CD14-positive monocyte (primary cell): ENCODE data around the gene PPA1. TPM values are rescaled to one million over a fixed set of nuclear protein-coding genes. Genes with fewer than 3 reads are reported as not detected.

ENCODE experiments used
- DNase-seq, 3 donors: peaks; one replicate each; pipeline ENCODE4 v3.0.0-alpha.2; 2011 to 2022
- H2AFZ ChIP-seq: 2 replicates; pipeline ENCODE4 v1.6.0; 2012; ENCODE audit warnings: mild to moderate bottlenecking, low read depth, low read length, inconsistent platforms; ENCODE audit not compliant: insufficient read depth, poor library complexity, severe bottlenecking
- H3K27ac ChIP-seq, 2 donors: 1 replicate in 1 of 2; 2 replicates in 1 of 2; pipeline ENCODE4 v1.5.1; 2012 to 2013; ENCODE audit warnings: low read length in 2 of 2, control low read depth in 1 of 2, inconsistent platforms in 1 of 2, low read depth in 1 of 2, mild to moderate bottlenecking in 1 of 2
- H3K27me3 ChIP-seq, 2 donors: one replicate each; pipeline versions ENCODE4 v1.6.0 to v1.6.1; 2011 to 2013; ENCODE audit warnings: low read length in 2 of 2; ENCODE audit not compliant: control insufficient read depth in 2 of 2, insufficient read depth in 2 of 2
- H3K36me3 ChIP-seq, 2 donors: replicated peaks in 1 of 2; 1 replicate in 1 of 2; 2 replicates in 1 of 2; pipeline versions ENCODE4 v1.5.1 to v1.6.1; 2012 to 2013; ENCODE audit warnings: low read length in 2 of 2, control low read depth in 1 of 2, inconsistent platforms in 1 of 2, mild to moderate bottlenecking in 1 of 2; ENCODE audit not compliant: insufficient read depth in 2 of 2, control insufficient read depth in 1 of 2
- H3K4me1 ChIP-seq, 2 donors: 1 replicate in 1 of 2; 2 replicates in 1 of 2; pipeline versions ENCODE4 v1.5.1 to v1.6.1; 2012 to 2013; ENCODE audit warnings: low read length in 2 of 2, control low read depth in 1 of 2, inconsistent platforms in 1 of 2, mild to moderate bottlenecking in 1 of 2, moderate library complexity in 1 of 2; ENCODE audit not compliant: insufficient read depth in 2 of 2, control insufficient read depth in 1 of 2
- H3K4me2 ChIP-seq: replicated peaks from 2 replicates; pipeline ENCODE3; 2012; ENCODE audit warnings: low read length, moderate library complexity, mild to moderate bottlenecking; ENCODE audit not compliant: poor library complexity, severe bottlenecking; ENCODE audit errors: extremely low read depth
- H3K4me3 ChIP-seq, 3 experiments: fragments of 200-600 bp in 1 of 3; sonication (generic) in 1 of 3; replicated peaks in 1 of 3; 1 replicate in 2 of 3; 2 replicates in 1 of 3; pipeline ENCODE4 v1.5.1; 2011 to 2013; ENCODE audit warnings: low read length in 3 of 3, mild to moderate bottlenecking in 3 of 3, control low read depth in 2 of 3, low read depth in 2 of 3, inconsistent platforms in 1 of 3, moderate library complexity in 1 of 3
- H3K79me2 ChIP-seq: 2 replicates; pipeline ENCODE4 v1.6.0; 2012; ENCODE audit warnings: mild to moderate bottlenecking, control low read depth, inconsistent platforms, low read length, moderate library complexity; ENCODE audit not compliant: insufficient read depth
- H3K9ac ChIP-seq: 2 replicates; pipeline ENCODE4 v1.6.0; 2017; ENCODE audit warnings: low read length, mild to moderate bottlenecking; ENCODE audit not compliant: insufficient read depth, poor library complexity, severe bottlenecking
- H3K9me3 ChIP-seq, 2 donors: replicated peaks in 1 of 2; 1 replicate in 1 of 2; 2 replicates in 1 of 2; pipeline versions ENCODE4 v1.5.1 to v1.6.1; 2012 to 2013; ENCODE audit warnings: low read length in 2 of 2, control low read depth in 1 of 2; ENCODE audit not compliant: control insufficient read depth in 1 of 2, insufficient read depth in 1 of 2
- H4K20me1 ChIP-seq: 2 replicates; pipeline ENCODE4 v1.6.0; 2012; ENCODE audit warnings: mild to moderate bottlenecking, low read length, control low read depth, moderate library complexity; ENCODE audit not compliant: insufficient read depth
- H3K27ac Mint-ChIP-seq, 7 donors: one replicate each; pipeline ENCODE4 v1.8.0; 2020; ENCODE audit warnings: mild to moderate bottlenecking in 7 of 7, mixed read lengths in 7 of 7, moderate library complexity in 6 of 7, inconsistent platforms in 2 of 7
- H3K27me3 Mint-ChIP-seq, 3 donors: one replicate each; pipeline ENCODE4 v1.8.0; 2021 to 2022; ENCODE audit warnings: low read depth in 3 of 3, mild to moderate bottlenecking in 3 of 3, mixed read lengths in 3 of 3, moderate library complexity in 3 of 3, inconsistent platforms in 1 of 3
- H3K36me3 Mint-ChIP-seq, 2 donors: one replicate each; pipeline ENCODE4 v1.8.0; 2020; ENCODE audit warnings: mixed read lengths in 2 of 2, inconsistent platforms in 1 of 2, mild to moderate bottlenecking in 1 of 2
- H3K4me1 Mint-ChIP-seq: one replicate; pipeline ENCODE4 v1.8.0; 2020; ENCODE audit warnings: mild to moderate bottlenecking, mixed read lengths
- H3K4me3 Mint-ChIP-seq, 2 donors: one replicate each; pipeline ENCODE4 v1.8.0; 2020; ENCODE audit warnings: mild to moderate bottlenecking in 2 of 2, mixed read lengths in 2 of 2, moderate library complexity in 1 of 2
- H3K9me3 Mint-ChIP-seq, 7 donors: one replicate each; pipeline ENCODE4 v1.8.0; 2020 to 2022; ENCODE audit warnings: mixed read lengths in 7 of 7, mild to moderate bottlenecking in 6 of 7, moderate library complexity in 6 of 7, inconsistent platforms in 2 of 7
- CTCF ChIP-seq: fragments of 200-600 bp; IDR thresholded peaks from one replicate; pipeline ENCODE4 v1.8.0; 2022; ENCODE audit warnings: antibody characterized with exemption, mild to moderate bottlenecking
- WGBS: methylation state at CpG from one replicate; pipeline ENCODE4 v1.1.5; 2013; ENCODE audit warnings: missing lambda C conversion rate; ENCODE audit not compliant: insufficient coverage; 5-methylcytosine and 5-hydroxymethylcytosine counted together
- intact Hi-C, 2 donors: fragments of 100-400 bp; cut with micrococcal nuclease; formaldehyde crosslinking; loops; one replicate each; pipeline versions ENCODE4 v1.15.0 to v1.15.1; 2023
- polyA plus RNA-seq, 3 donors: library from polyadenylated mRNA; depleted of rRNA in 1 of 3; unstranded in 2 of 3; stranded (reverse) in 1 of 3; fragments of 300-500 nt in 2 of 3; fragments of >200 nt in 1 of 3; fragmentation: Illumina TruSeq in 2 of 3; gene quantifications; 1 replicate in 2 of 3; 2 replicates in 1 of 3; pipeline ENCODE4 v1.2.3, GENCODE V29; 2012 to 2021

Gene PPA1
- polyA plus RNA-seq, 3 donors = 30.9 to 125 (median 112) TPM

- Mint-ChIP-seq H3K4me3 (no peak overlapping the region), H3K27me3 (peaks cover 0 to 11% (median 7%) of the 10 kb centered on the region in 3 donors), H3K27ac (peak overlapping the region in 3 of 7 donors; percentile 5 to 84 (median 30)), H3K4me1 (peaks cover 45% of the 10 kb centered on the region), H3K9me3 (no peaks in the 10 kb centered on the region), H3K36me3 (no peaks in the 10 kb centered on the region)
- no peak overlapping the region for H3K4me3 ChIP-seq
- no peak for TF ChIP-seq CTCF
- no peak overlapping the region for H3K9ac ChIP-seq
- H2AFZ ChIP-seq = no peak overlapping the region
- no peaks in the 10 kb centered on the region for H4K20me1 ChIP-seq
- no peaks in the 10 kb centered on the region for H3K9me3 ChIP-seq
- H3K27me3 ChIP-seq = no peaks in the 10 kb centered on the region
- DNase-seq = peak in 2 of 3 donors; percentile 30 to 36
- H3K4me2 ChIP-seq = no peak overlapping the region
- no peaks in the 10 kb centered on the region for H3K36me3 ChIP-seq
- peaks cover 45 to 50% of the 10 kb centered on the region in 2 donors for H3K4me1 ChIP-seq
- no peak overlapping the region for H3K27ac ChIP-seq
- no CpG with 5 or more reads among the region's 1 CpG for WGBS
- intact Hi-C loops = no loop called here
- no peaks in the 10 kb centered on the region for H3K79me2 ChIP-seq
Observed at GRCh38 chr10:70188768-70189167, 44.5 kb downstream of the PPA1 start.

GRCh38 chr10:70186571-70186970 lies 46.7 kb downstream of the PPA1 start:
- H3K4me3 Mint-ChIP-seq = no peak overlapping the region
- 100% methylated on average over 2 of the region's 3 CpGs for WGBS
- peaks cover 26% of the 10 kb centered on the region for H3K4me1 Mint-ChIP-seq

More at GRCh38 chr10:70186571-70186970, 46.7 kb downstream of the PPA1 start:
- Histone ChIP-seq H3K9me3 (no peaks in the 10 kb centered on the region), H3K9ac (no peak overlapping the region), H3K27ac (no peak overlapping the region), H3K4me1 (peaks cover 23 to 28% of the 10 kb centered on the region in 2 donors), H4K20me1 (no peaks in the 10 kb centered on the region), H3K79me2 (no peaks in the 10 kb centered on the region), H2AFZ (no peak overlapping the region), H3K4me2 (no peak overlapping the region), H3K4me3 (no peak overlapping the region), H3K36me3 (no peaks in the 10 kb centered on the region), H3K27me3 (no peaks in the 10 kb centered on the region)
- peaks cover 0 to 3% (median 0%) of the 10 kb centered on the region in 7 donors for H3K9me3 Mint-ChIP-seq
- H3K27ac Mint-ChIP-seq = no peak overlapping the region
- H3K27me3 Mint-ChIP-seq = peaks cover 2 to 15% (median 11%) of the 10 kb centered on the region in 3 donors
- H3K36me3 Mint-ChIP-seq = no peaks in the 10 kb centered on the region
- intact Hi-C loops = no loop called here
- no peak for TF ChIP-seq CTCF
- DNase-seq = no peak
